ENCODE measurements around the gene QSOX1. TPM values are rescaled to one million over a fixed set of nuclear protein-coding genes. Genes with fewer than 3 reads are reported as not detected.

Gene QSOX1
- total RNA-seq, 4 donors from 2014 or later, result 74.9 to 184 (median 107) TPM

GRCh38 chr1:180165509-180166435 is 11.1 kb downstream of the QSOX1 start:
- peaks cover 39 to 75% (median 48%) of the 10 kb centered on the region in 3 donors for H3K4me1 ChIP-seq
- intact Hi-C loops (cut with DNase I), result no loop called here
- H3K27ac ChIP-seq, result peak overlapping the region in 2 of 4 donors; percentile 88 to 90
- H3K36me3 ChIP-seq, result peaks cover 0 to 30% (median 0%) of the 10 kb centered on the region in 3 donors
- no peaks in the 10 kb centered on the region for H3K27me3 ChIP-seq
- 93 to 95% methylated on average over 10 of the region's 12 CpGs for WGBS, 2 donors
- no peak for TF ChIP-seq CTCF (IDR thresholded peaks at IDR 0.05)
- TF ChIP-seq POLR2A (IDR thresholded peaks at IDR 0.05), result no peak
- no peak for DNase-seq
- no peak overlapping the region for H3K4me3 ChIP-seq
- no peaks in the 10 kb centered on the region for H3K9me3 ChIP-seq

GRCh38 chr1:180166436-180166800 is 11.7 kb downstream of the QSOX1 start:
- intact Hi-C loops (cut with DNase I), result no loop called here
- no peak for DNase-seq

GRCh38 chr1:180167021-180167701 is 12.5 kb downstream of the QSOX1 start:
- peak overlapping the region; percentile 66 to 90 (median 84) for H3K27ac ChIP-seq
- H3K4me1 ChIP-seq, result peaks cover 39 to 81% (median 50%) of the 10 kb centered on the region in 3 donors
- H3K4me3 ChIP-seq, result no peak overlapping the region
- intact Hi-C loops (cut with DNase I), result no loop called here
- DNase-seq, result no peak
- 42 to 62% methylated on average over 3 to 7 of the region's 8 CpGs for WGBS, 2 donors
- no peaks in the 10 kb centered on the region for H3K27me3 ChIP-seq
- TF ChIP-seq CTCF (IDR thresholded peaks at IDR 0.05) (no peak), POLR2A (IDR thresholded peaks at IDR 0.05) (no peak)
- H3K9me3 ChIP-seq, result no peaks in the 10 kb centered on the region
- H3K36me3 ChIP-seq, result peaks cover 0 to 30% (median 0%) of the 10 kb centered on the region in 3 donors

More at GRCh38 chr1:180166436-180166800, 11.7 kb downstream of the QSOX1 start:
- Histone ChIP-seq H3K4me1 (peaks cover 39 to 81% (median 50%) of the 10 kb centered on the region in 3 donors), H3K4me3 (no peak overlapping the region), H3K27ac (peak overlapping the region; percentile 66 to 90 (median 84)), H3K9me3 (no peaks in the 10 kb centered on the region), H3K36me3 (peaks cover 0 to 30% (median 0%) of the 10 kb centered on the region in 3 donors), H3K27me3 (no peaks in the 10 kb centered on the region)
- TF ChIP-seq CTCF (IDR thresholded peaks at IDR 0.05) (no peak), POLR2A (IDR thresholded peaks at IDR 0.05) (no peak)
- 71 to 90% methylated on average over 2 to 5 of the region's 5 CpGs for WGBS, 2 donors

GRCh38 chr1:180167721-180168467 is 13.2 kb downstream of the QSOX1 start:
- DNase-seq, result no peak
- H3K27ac ChIP-seq, result peak overlapping the region; percentile 66 to 90 (median 84)
- no peaks in the 10 kb centered on the region for H3K27me3 ChIP-seq
- H3K4me3 ChIP-seq, result no peak overlapping the region
- H3K36me3 ChIP-seq, result peaks cover 0 to 30% (median 0%) of the 10 kb centered on the region in 3 donors
- peaks cover 39 to 79% (median 50%) of the 10 kb centered on the region in 3 donors for H3K4me1 ChIP-seq
- 43 to 56% methylated on average over 4 to 5 of the region's 13 CpGs for WGBS, 2 donors
- TF ChIP-seq CTCF (IDR thresholded peaks at IDR 0.05) (peak in 1 of 6 experiments; percentile 9), POLR2A (IDR thresholded peaks at IDR 0.05) (no peak)
- no peaks in the 10 kb centered on the region for H3K9me3 ChIP-seq
- intact Hi-C loops (cut with DNase I), result no loop called here
